ENCODE results near the gene LDLRAD3. TPM values are rescaled to one million over a fixed set of nuclear protein-coding genes. Genes with fewer than 3 reads are reported as not detected.

The LDLRAD3 gene
- total and polyA plus RNA-seq, 4 donors: 2.2 to 14.3 (median 9.9) TPM

DNA sequence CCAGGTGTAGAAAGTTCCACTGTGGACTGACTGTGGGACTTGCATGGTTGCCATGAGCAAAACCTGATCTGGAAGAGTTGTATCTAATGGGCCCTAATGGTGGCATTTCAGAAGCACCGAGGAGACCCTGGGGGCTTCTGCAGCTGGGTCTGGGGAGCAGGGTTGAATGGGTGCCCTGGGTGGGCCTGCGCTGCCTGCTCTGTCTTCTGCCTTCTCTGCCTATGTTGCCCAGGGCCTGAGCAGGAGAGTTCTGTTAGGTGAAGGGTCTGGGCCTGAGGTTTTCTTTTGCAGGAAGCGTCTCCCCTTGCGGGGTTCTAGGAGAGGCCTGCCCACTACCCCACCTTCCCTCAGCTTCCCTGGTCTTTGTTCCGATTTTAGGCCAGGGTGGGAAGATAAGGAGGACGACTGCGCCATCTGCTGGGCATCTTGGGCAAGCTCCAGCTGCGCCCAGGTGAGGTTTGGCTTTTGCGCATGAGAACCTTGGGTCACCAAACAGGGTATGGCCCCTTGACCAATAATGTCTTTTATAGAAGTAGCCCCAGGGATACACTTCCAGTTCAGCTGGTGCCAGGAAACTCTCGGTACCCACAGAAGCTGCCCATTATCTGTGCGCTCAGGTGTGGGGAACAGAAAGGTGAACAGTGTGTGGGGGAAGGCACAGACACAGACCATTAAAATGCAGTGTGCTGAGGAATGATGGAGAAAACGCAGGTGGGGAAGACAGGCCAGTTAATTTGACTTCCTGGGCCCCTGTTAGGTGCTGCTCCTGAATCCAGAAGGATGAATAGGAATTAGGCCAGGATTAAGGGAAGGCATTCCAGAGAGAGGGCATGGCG, 322.1 kb downstream of the LDLRAD3 start:
- 35 to 36% methylated on average over 13 of the region's 13 CpGs for WGBS, 2 donors
- Histone ChIP-seq H3K9me3 (ENCODE audit: control insufficient read depth in 4 of 4, insufficient read depth in 3 of 4, low read length in 3 of 4) (no peaks in the 10 kb centered on the region), H3K36me3 (ENCODE audit: control insufficient read depth in 4 of 4, insufficient read depth in 4 of 4, low read length in 4 of 4) (peaks cover 0 to 5% (median 2%) of the 10 kb centered on the region in 4 donors), H3K4me3 (no peak overlapping the region), H3K27ac (ENCODE audit: low read depth in 1 of 2, low read length in 1 of 2) (no peak overlapping the region), H3K9ac (ENCODE audit: insufficient read depth in 1 of 2, low read length in 2 of 2) (no peak overlapping the region), H3K4me1 (ENCODE audit: control insufficient read depth in 5 of 5, insufficient read depth in 5 of 5, low read length in 5 of 5) (no peaks in the 10 kb centered on the region), H3K27me3 (ENCODE audit: control insufficient read depth in 3 of 3, insufficient read depth in 3 of 3, low read length in 2 of 3) (no peaks in the 10 kb centered on the region)
- peak; percentile 67 for ATAC-seq (ENCODE audit: insufficient read depth, low FRiP score)
- TF ChIP-seq, protein P1, sequence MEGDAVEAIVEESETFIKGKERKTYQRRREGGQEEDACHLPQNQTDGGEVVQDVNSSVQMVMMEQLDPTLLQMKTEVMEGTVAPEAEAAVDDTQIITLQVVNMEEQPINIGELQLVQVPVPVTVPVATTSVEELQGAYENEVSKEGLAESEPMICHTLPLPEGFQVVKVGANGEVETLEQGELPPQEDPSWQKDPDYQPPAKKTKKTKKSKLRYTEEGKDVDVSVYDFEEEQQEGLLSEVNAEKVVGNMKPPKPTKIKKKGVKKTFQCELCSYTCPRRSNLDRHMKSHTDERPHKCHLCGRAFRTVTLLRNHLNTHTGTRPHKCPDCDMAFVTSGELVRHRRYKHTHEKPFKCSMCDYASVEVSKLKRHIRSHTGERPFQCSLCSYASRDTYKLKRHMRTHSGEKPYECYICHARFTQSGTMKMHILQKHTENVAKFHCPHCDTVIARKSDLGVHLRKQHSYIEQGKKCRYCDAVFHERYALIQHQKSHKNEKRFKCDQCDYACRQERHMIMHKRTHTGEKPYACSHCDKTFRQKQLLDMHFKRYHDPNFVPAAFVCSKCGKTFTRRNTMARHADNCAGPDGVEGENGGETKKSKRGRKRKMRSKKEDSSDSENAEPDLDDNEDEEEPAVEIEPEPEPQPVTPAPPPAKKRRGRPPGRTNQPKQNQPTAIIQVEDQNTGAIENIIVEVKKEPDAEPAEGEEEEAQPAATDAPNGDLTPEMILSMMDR (IDR thresholded peaks at IDR 0.05; ENCODE audit: control extremely low read depth, extremely low read depth): peak; percentile 74
- DNase-seq: peak; percentile 61 to 69 (median 65)

DNA sequence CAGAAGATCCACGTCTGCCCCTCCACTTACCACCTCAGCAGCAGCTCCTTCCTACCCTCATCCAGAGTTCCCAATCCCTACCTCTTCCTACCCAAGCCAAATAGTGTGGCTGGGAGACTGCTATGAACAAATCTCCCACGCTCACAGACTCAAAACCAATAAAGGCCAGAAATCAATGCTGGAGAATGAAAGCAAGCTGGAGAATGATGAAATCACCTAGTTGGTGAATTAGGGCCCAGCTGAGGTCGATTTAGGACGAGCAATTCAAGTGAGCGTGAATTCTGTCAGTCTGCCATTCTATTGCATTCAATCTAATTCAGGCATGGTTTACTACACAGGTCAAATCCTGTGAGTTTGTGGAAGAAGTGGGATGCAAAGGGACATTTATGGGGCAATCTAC, 322.9 kb downstream of the LDLRAD3 start:
- 62 to 72% methylated on average over 5 of the region's 5 CpGs for WGBS, 2 donors
- Histone ChIP-seq H3K36me3 (ENCODE audit: control insufficient read depth in 4 of 4, insufficient read depth in 4 of 4, low read length in 4 of 4) (peaks cover 0 to 8% (median 5%) of the 10 kb centered on the region in 4 donors), H3K27ac (ENCODE audit: low read depth in 1 of 2, low read length in 1 of 2) (no peak overlapping the region), H3K4me1 (ENCODE audit: control insufficient read depth in 5 of 5, insufficient read depth in 5 of 5, low read length in 5 of 5) (no peaks in the 10 kb centered on the region), H3K4me3 (no peak overlapping the region), H3K27me3 (ENCODE audit: control insufficient read depth in 3 of 3, insufficient read depth in 3 of 3, low read length in 2 of 3) (no peaks in the 10 kb centered on the region), H3K9ac (ENCODE audit: insufficient read depth in 1 of 2, low read length in 2 of 2) (no peak overlapping the region), H3K9me3 (ENCODE audit: control insufficient read depth in 4 of 4, insufficient read depth in 3 of 4, low read length in 3 of 4) (no peaks in the 10 kb centered on the region)
- ATAC-seq (ENCODE audit: insufficient read depth, low FRiP score) (no peak), DNase-seq (no peak)
- TF ChIP-seq, protein P1 (IDR thresholded peaks at IDR 0.05; ENCODE audit: control extremely low read depth, extremely low read depth): no peak

DNA sequence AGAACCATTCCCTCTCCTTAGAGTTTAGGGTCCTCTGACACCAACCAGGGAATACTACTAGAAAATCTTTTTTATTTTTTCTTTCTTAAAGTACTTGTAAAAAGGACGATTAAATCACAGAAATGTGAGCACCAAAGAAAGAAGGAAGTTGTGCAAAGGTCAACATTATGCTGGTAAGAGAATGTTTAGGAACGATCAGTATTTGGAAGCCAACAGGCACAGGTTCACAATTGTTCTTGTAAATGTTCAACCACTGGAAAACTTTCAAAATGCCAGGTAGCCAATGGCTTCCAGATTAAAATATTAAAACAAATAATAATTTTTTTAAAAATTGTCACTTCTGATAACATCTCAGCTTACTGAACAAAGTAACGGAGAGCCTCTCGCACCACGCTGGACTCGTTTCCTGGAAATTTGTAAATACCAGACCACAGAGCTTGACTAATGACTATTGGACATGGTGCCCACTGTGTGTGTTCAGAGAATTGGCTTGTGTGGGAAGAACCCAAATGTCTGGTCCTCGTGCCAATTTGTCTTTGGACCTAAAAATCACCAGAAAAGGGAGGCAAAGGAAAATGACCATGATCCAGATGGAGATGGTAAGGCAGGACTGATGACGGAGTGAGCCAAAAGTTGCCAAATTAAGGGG, 324.6 kb downstream of the LDLRAD3 start:
- H3K9me3 ChIP-seq (ENCODE audit: control insufficient read depth in 4 of 4, insufficient read depth in 3 of 4, low read length in 3 of 4): peaks cover 0 to 3% (median 1%) of the 10 kb centered on the region in 4 donors
- no peak overlapping the region for H3K4me3 ChIP-seq
- H3K27ac ChIP-seq (ENCODE audit: low read depth in 1 of 2, low read length in 1 of 2): no peak overlapping the region
- H3K36me3 ChIP-seq (ENCODE audit: control insufficient read depth in 4 of 4, insufficient read depth in 4 of 4, low read length in 4 of 4): peaks cover 11 to 21% (median 13%) of the 10 kb centered on the region in 4 donors
- ATAC-seq (ENCODE audit: insufficient read depth, low FRiP score): no peak
- no peaks in the 10 kb centered on the region for H3K27me3 ChIP-seq (ENCODE audit: control insufficient read depth in 3 of 3, insufficient read depth in 3 of 3, low read length in 2 of 3)
- TF ChIP-seq, protein P1 (IDR thresholded peaks at IDR 0.05; ENCODE audit: control extremely low read depth, extremely low read depth): no peak
- H3K4me1 ChIP-seq (ENCODE audit: control insufficient read depth in 5 of 5, insufficient read depth in 5 of 5, low read length in 5 of 5): no peaks in the 10 kb centered on the region
- WGBS, 2 donors: 64 to 66% methylated on average over 8 of the region's 8 CpGs
- DNase-seq: no peak
- H3K9ac ChIP-seq (ENCODE audit: insufficient read depth in 1 of 2, low read length in 2 of 2): no peak overlapping the region

All from lung (tissue), 12 donors.